Lower leg skin (tissue), 4 donors: ENCODE results near the gene SYT1. TPM values are rescaled to one million over a fixed set of nuclear protein-coding genes. Genes with fewer than 3 reads are reported as not detected.

Experiments used
- DNase-seq, 2 donors: peaks; one replicate each; pipeline ENCODE4 v3.0.0-alpha.2; 2019; ENCODE audit warnings: low spot score in 2 of 2
- H3K4me3 ChIP-seq: fragments of 200-600 bp; sonication (generic); 2 replicates; pipeline ENCODE4 v1.5.1; 2017; ENCODE audit warnings: mild to moderate bottlenecking, low read depth; ENCODE audit not compliant: poor library complexity, severe bottlenecking
- CTCF ChIP-seq, 3 donors: fragments of 450-650 bp; IDR thresholded peaks; one replicate each; pipeline ENCODE4 v1.5.1; 2016; ENCODE audit warnings: antibody characterized with exemption in 3 of 3, mild to moderate bottlenecking in 3 of 3, moderate library complexity in 2 of 3
- POLR2A ChIP-seq, 2 donors: fragments of 450-650 bp; IDR thresholded peaks; one replicate each; pipeline ENCODE4 v1.6.1; 2016 to 2017; ENCODE audit warnings: antibody characterized with exemption in 2 of 2, mild to moderate bottlenecking in 1 of 2, moderate library complexity in 1 of 2
- WGBS, 2 donors: methylation state at CpG; one replicate each; pipeline ENCODE4 v1.1.5; 2018; 5-methylcytosine and 5-hydroxymethylcytosine counted together
- intact Hi-C: fragments of 100-400 bp; cut with DNase I; formaldehyde crosslinking; loops from one replicate; pipeline ENCODE4 v1.15.0; 2023; ENCODE audit warnings: low total_unique reads
- total RNA-seq, 4 donors: library from RNA; depleted of rRNA; stranded (reverse); fragments of >200 nt; gene quantifications; one replicate each; pipeline ENCODE4 v1.1.0, GENCODE V29; 2016

Gene SYT1
- total RNA-seq, 4 donors from 2014 or later, result 0.15 to 0.49 (median 0.29) TPM

- H3K4me3 ChIP-seq, result no peak overlapping the region
- no peak for TF ChIP-seq CTCF (IDR thresholded peaks at IDR 0.05)
- TF ChIP-seq POLR2A (IDR thresholded peaks at IDR 0.05), result no peak
- DNase-seq, result no peak
- 85 to 88% methylated on average over 5 of the region's 5 CpGs for WGBS, 2 donors
- intact Hi-C loops, result no loop called here
These were observed 63.9 kb downstream of the SYT1 start for GRCh38 chr12:78928200-78929074.

DNA sequence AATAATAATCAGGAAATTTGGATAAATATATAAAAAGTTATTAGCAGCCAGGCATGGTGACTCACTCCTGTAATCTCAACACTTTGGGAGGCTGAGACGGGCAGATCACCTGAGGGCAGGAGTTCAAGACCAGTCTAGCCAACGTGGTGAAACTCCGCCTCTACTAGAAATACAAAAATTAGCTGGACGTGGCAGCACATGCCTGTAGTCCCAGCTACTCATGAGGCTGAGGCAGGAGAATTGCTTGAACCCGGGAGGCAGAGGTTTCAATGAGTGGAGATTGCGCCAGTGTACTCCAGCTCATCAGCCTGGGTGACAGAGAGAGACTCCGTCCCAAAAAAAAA, 64.5 kb downstream of the SYT1 start:
- no peak overlapping the region for H3K4me3 ChIP-seq
- DNase-seq, result no peak
- intact Hi-C loops, result no loop called here
- no peak for TF ChIP-seq CTCF (IDR thresholded peaks at IDR 0.05)
- TF ChIP-seq POLR2A (IDR thresholded peaks at IDR 0.05), result no peak
- WGBS, 2 donors, result 60 to 69% methylated on average over 7 of the region's 7 CpGs

DNA sequence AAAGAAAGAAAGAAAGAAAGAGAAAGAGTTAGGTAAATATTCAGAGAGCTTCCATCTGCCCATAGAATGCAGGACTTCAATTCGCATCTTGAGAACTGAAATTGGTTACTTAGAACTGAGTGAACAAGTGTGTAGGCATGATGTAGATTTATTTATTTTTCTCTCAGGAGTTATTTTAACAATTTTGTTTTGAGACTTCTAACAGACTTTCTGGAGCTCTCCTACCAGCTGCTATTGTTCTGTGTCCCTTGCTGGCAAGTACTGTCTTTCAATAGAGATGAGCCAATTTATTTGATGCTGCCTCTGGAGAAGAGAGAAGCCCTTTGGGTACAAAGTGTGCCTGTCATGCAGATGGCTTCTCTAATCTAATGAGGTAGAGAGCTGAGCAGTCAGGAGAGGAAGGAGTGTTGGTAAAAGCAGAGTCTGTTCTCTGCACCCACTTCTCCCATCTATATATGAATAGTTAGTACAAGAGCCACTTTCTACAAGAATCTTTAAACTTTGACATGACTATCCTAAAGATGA, 67.0 kb downstream of the SYT1 start:
- no peak for DNase-seq
- WGBS, 2 donors, result 87 to 92% methylated on average over 1 of the region's 1 CpG
- H3K4me3 ChIP-seq, result no peak overlapping the region
- intact Hi-C loops, result no loop called here
- no peak for TF ChIP-seq CTCF (IDR thresholded peaks at IDR 0.05)
- TF ChIP-seq POLR2A (IDR thresholded peaks at IDR 0.05), result no peak

DNA sequence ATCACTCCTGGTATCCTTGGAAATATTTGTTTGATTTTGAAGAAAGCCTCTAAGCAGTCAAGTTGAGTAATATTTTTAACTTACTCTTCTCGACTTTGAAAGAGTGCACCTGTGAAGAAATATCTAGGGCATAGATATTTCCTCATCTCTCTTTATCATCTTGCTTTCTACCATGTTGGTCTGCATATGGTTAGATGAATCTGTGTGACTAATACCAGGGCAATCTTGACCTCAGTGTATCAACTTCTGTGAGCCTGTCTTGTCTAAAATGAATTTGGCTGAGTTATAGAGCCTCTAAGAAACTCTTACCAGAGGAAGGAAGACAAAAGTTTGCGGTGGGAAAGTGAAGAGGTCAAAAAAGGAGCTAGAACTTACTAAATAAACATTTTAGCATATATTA, 68.4 kb downstream of the SYT1 start:
- 81 to 85% methylated on average over 2 of the region's 2 CpGs for WGBS, 2 donors
- no peak for TF ChIP-seq CTCF (IDR thresholded peaks at IDR 0.05)
- TF ChIP-seq POLR2A (IDR thresholded peaks at IDR 0.05), result no peak
- intact Hi-C loops, result no loop called here
- no peak overlapping the region for H3K4me3 ChIP-seq
- DNase-seq, result no peak

- H3K4me3 ChIP-seq, result no peak overlapping the region
- no peak for DNase-seq
- TF ChIP-seq POLR2A (IDR thresholded peaks at IDR 0.05) (no peak), CTCF (IDR thresholded peaks at IDR 0.05) (no peak)
- intact Hi-C loops, result no loop called here
- 58 to 60% methylated on average over 4 of the region's 4 CpGs for WGBS, 2 donors
These were observed 73.9 kb downstream of the SYT1 start for GRCh38 chr12:78938341-78939084.
